ENCODE results near the gene TCTN2. TPM values are rescaled to one million over a fixed set of nuclear protein-coding genes. Genes with fewer than 3 reads are reported as not detected.

TCTN2 gene
- polyA plus RNA-seq, 3 donors = 0.24 to 1.1 TPM; not detected in 1

- Histone ChIP-seq H3K9me3 (replicated peaks in 1 of 2; ENCODE audit: control insufficient read depth in 1 of 2, insufficient read depth in 1 of 2, low read length in 2 of 2) (no peaks in the 10 kb centered on the region), H3K27ac (ENCODE audit: low read depth in 1 of 2, low read length in 2 of 2) (no peak overlapping the region), H4K20me1 (ENCODE audit: insufficient read depth, low read length) (no peaks in the 10 kb centered on the region), H2AFZ (ENCODE audit: insufficient read depth, low read depth, low read length, poor library complexity, severe bottlenecking) (no peak overlapping the region), H3K4me1 (ENCODE audit: control insufficient read depth in 1 of 2, insufficient read depth in 2 of 2, low read length in 2 of 2) (peaks cover 21 to 22% of the 10 kb centered on the region in 2 donors), H3K27me3 (ENCODE audit: control insufficient read depth in 2 of 2, insufficient read depth in 2 of 2, low read length in 2 of 2) (no peaks in the 10 kb centered on the region), H3K79me2 (ENCODE audit: insufficient read depth, low read length) (no peaks in the 10 kb centered on the region), H3K36me3 (replicated peaks in 1 of 2; ENCODE audit: control insufficient read depth in 1 of 2, insufficient read depth in 2 of 2, low read length in 2 of 2) (peaks cover 38 to 67% of the 10 kb centered on the region in 2 donors), H3K9ac (ENCODE audit: insufficient read depth, low read length, poor library complexity, severe bottlenecking) (no peak overlapping the region), H3K4me2 (replicated peaks; ENCODE audit: extremely low read depth, low read length, poor library complexity, severe bottlenecking) (no peak overlapping the region), H3K4me3 (replicated peaks in 1 of 3; ENCODE audit: low read depth in 2 of 3, low read length in 3 of 3) (no peak overlapping the region)
- Mint-ChIP-seq H3K36me3 (peaks cover 61 to 67% of the 10 kb centered on the region in 2 donors), H3K27me3 (ENCODE audit: low read depth in 3 of 3) (peaks cover 0 to 1% (median 0%) of the 10 kb centered on the region in 3 donors), H3K9me3 (no peaks in the 10 kb centered on the region), H3K4me1 (peaks cover 31% of the 10 kb centered on the region), H3K4me3 (no peak overlapping the region), H3K27ac (no peak overlapping the region)
- DNase-seq = no peak
- intact Hi-C loops (cut with micrococcal nuclease) = no loop called here
- no peak for TF ChIP-seq CTCF (IDR thresholded peaks at IDR 0.05)
- WGBS (ENCODE audit: insufficient coverage) = 98% methylated on average over 7 of the region's 10 CpGs
Measured at GRCh38 chr12:123749355-123749754, 78.4 kb downstream of the TCTN2 start.

GRCh38 chr12:123750159-123750656 is 79.3 kb downstream of the TCTN2 start:
- Histone ChIP-seq H3K9ac (ENCODE audit: insufficient read depth, low read length, poor library complexity, severe bottlenecking) (no peak overlapping the region), H2AFZ (ENCODE audit: insufficient read depth, low read depth, low read length, poor library complexity, severe bottlenecking) (no peak overlapping the region), H3K4me2 (replicated peaks; ENCODE audit: extremely low read depth, low read length, poor library complexity, severe bottlenecking) (no peak overlapping the region), H3K79me2 (ENCODE audit: insufficient read depth, low read length) (no peaks in the 10 kb centered on the region), H3K9me3 (replicated peaks in 1 of 2; ENCODE audit: control insufficient read depth in 1 of 2, insufficient read depth in 1 of 2, low read length in 2 of 2) (no peaks in the 10 kb centered on the region), H3K27ac (ENCODE audit: low read depth in 1 of 2, low read length in 2 of 2) (no peak overlapping the region), H3K4me3 (replicated peaks in 1 of 3; ENCODE audit: low read depth in 2 of 3, low read length in 3 of 3) (no peak overlapping the region), H3K4me1 (ENCODE audit: control insufficient read depth in 1 of 2, insufficient read depth in 2 of 2, low read length in 2 of 2) (peaks cover 19 to 21% of the 10 kb centered on the region in 2 donors), H3K36me3 (replicated peaks in 1 of 2; ENCODE audit: control insufficient read depth in 1 of 2, insufficient read depth in 2 of 2, low read length in 2 of 2) (peaks cover 40 to 67% of the 10 kb centered on the region in 2 donors), H4K20me1 (ENCODE audit: insufficient read depth, low read length) (no peaks in the 10 kb centered on the region), H3K27me3 (ENCODE audit: control insufficient read depth in 2 of 2, insufficient read depth in 2 of 2, low read length in 2 of 2) (no peaks in the 10 kb centered on the region)
- intact Hi-C loops (cut with micrococcal nuclease) = no loop called here
- 89% methylated on average over 5 of the region's 8 CpGs for WGBS (ENCODE audit: insufficient coverage)
- Mint-ChIP-seq H3K9me3 (no peaks in the 10 kb centered on the region), H3K36me3 (peaks cover 62 to 67% of the 10 kb centered on the region in 2 donors), H3K4me3 (no peak overlapping the region), H3K4me1 (peaks cover 30% of the 10 kb centered on the region), H3K27ac (no peak overlapping the region), H3K27me3 (ENCODE audit: low read depth in 3 of 3) (no peaks in the 10 kb centered on the region)
- no peak for DNase-seq
- TF ChIP-seq CTCF (IDR thresholded peaks at IDR 0.05) = no peak

Measured in CD14-positive monocyte (primary cell).